Activated CD4-positive, alpha-beta T cell treated with anti-CD3 and anti-CD28 coated beads for 4 hours (primary cell): ENCODE measurements around the gene NAA20.

Experiments
- DNase-seq, 2 donors: peaks; one replicate each; pipeline ENCODE4 v3.0.0-alpha.2; 2020

The NAA20 gene

GRCh38 chr20:20079102-20079784, 62.1 kb downstream of the NAA20 start:
- no peak for DNase-seq
